Esophagus squamous epithelium (tissue), 4 donors: ENCODE data around the gene MPDU1.

Experiments used
- POLR2A ChIP-seq, 4 donors: fragments of 450-650 bp; IDR thresholded peaks; one replicate each; pipeline ENCODE4 v1.6.1; 2017; ENCODE audit warnings: antibody characterized with exemption in 4 of 4, mild to moderate bottlenecking in 4 of 4, moderate library complexity in 3 of 4
- TF ChIP-seq, protein P1 (sequence below), 6 experiments: fragments of 450-650 bp in 4 of 6; fragments of 200-600 bp in 2 of 6; sonication (generic) in 2 of 6; IDR thresholded peaks; one replicate each; pipeline ENCODE4 v1.5.1; 2016 to 2019; ENCODE audit warnings: antibody characterized with exemption in 6 of 6, mild to moderate bottlenecking in 4 of 6, moderate library complexity in 4 of 6

DNA sequence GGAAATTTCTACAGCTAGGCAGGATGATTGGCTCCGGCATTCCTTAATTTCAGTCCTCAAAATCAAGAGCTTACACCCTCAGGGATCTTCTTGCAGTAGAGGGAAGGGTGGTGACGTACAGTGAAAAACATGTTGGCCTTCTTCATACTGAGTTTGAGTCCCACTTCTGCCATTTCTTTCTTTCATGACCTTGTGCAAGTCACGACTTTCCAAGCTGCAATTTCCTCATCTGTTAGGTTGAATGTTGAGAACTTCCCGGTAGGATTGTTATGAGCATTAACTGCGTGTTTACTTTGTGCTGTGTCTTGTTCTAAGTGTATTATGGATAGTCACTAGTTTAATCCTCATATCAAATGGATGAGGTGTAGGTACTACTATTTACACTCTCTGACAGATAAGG lies 14.1 kb upstream of the MPDU1 start:
- TF ChIP-seq, protein P1, sequence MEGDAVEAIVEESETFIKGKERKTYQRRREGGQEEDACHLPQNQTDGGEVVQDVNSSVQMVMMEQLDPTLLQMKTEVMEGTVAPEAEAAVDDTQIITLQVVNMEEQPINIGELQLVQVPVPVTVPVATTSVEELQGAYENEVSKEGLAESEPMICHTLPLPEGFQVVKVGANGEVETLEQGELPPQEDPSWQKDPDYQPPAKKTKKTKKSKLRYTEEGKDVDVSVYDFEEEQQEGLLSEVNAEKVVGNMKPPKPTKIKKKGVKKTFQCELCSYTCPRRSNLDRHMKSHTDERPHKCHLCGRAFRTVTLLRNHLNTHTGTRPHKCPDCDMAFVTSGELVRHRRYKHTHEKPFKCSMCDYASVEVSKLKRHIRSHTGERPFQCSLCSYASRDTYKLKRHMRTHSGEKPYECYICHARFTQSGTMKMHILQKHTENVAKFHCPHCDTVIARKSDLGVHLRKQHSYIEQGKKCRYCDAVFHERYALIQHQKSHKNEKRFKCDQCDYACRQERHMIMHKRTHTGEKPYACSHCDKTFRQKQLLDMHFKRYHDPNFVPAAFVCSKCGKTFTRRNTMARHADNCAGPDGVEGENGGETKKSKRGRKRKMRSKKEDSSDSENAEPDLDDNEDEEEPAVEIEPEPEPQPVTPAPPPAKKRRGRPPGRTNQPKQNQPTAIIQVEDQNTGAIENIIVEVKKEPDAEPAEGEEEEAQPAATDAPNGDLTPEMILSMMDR (IDR thresholded peaks at IDR 0.05), result no peak
- no peak for TF ChIP-seq POLR2A (IDR thresholded peaks at IDR 0.05)
